GM18520 (cell line): Measurements from ENCODE around the gene TBC1D22A.
"Not testable (repeated sequence)": the region's sequence is repeated elsewhere in the genome, so short reads cannot be mapped to it uniquely, and the experiment has no call there.

Experiments used
- ATAC-seq: cut with Tn5 transposase; IDR thresholded peaks from one replicate; pipeline ENCODE4 v1.9.1; 2021; ENCODE audit not compliant: unreplicated experiment

Gene TBC1D22A

DNA sequence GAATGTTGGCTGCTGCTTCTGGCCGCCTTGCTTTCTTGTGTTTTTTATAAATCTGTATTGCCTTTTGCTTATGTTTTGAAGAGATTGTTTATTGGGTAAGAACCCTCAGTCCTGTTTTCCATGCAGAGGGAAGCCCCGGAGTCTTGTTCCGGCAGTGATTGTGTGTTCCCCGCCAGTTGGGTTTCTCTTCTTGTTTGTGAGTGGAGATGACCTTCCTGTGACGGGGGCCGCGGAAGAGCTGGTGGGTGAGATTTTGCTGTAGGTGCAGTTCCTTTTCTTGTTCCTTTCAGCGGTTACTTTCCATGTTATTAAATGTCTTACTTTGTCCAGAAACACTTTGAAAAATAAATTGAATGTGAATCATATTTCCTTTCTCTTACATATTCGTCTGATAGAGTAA is 8.3 kb downstream of the TBC1D22A start:
- ATAC-seq = no peak

- no peak for ATAC-seq
Measured at GRCh38 chr22:46773076-46773475, 10.6 kb downstream of the TBC1D22A start.

- peak; percentile 19 for ATAC-seq
Measured at GRCh38 chr22:46774253-46774979, 12.0 kb downstream of the TBC1D22A start.

DNA sequence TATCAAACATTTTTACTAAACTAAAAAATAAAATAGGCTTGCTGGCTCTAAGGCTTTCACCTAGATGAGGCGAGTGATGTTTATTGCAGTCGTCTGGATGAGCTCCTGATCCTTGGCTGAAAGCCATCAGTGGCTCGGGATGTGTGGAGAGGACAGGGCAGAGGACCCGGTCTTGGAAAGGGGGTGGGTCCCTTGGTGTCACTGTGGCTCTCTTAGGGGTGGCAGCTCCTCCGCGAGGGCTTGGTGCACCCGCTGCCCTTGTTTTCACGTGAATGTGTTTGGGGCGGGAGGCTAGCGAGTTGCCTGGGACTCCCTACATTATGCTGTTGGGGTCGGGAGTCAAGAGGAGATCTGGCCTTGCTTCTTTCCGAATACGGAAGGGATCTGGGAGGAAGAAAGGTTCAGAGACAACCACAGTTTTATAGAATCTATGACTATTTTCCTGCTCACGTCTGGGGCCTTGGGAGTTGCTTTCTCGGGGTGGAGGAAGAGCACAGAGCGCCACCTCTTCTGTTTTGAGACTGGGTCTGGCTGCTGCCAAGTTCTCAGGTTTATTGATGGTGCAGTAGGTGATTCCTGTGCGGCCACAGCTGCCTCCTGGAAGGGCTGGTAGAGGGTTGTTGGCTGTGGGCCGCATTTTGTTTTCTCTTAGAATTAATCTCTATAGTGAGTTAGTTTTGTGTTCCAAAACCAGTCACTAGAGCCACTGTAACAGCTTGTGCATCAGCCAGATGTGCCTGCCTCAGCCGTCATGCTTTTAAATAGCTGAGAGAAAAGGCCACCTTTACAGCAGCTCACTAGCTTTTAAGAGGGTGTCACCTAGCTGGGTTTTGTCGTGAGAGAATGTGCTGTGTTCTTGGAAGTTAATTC is 12.8 kb downstream of the TBC1D22A start:
- ATAC-seq = no peak

DNA sequence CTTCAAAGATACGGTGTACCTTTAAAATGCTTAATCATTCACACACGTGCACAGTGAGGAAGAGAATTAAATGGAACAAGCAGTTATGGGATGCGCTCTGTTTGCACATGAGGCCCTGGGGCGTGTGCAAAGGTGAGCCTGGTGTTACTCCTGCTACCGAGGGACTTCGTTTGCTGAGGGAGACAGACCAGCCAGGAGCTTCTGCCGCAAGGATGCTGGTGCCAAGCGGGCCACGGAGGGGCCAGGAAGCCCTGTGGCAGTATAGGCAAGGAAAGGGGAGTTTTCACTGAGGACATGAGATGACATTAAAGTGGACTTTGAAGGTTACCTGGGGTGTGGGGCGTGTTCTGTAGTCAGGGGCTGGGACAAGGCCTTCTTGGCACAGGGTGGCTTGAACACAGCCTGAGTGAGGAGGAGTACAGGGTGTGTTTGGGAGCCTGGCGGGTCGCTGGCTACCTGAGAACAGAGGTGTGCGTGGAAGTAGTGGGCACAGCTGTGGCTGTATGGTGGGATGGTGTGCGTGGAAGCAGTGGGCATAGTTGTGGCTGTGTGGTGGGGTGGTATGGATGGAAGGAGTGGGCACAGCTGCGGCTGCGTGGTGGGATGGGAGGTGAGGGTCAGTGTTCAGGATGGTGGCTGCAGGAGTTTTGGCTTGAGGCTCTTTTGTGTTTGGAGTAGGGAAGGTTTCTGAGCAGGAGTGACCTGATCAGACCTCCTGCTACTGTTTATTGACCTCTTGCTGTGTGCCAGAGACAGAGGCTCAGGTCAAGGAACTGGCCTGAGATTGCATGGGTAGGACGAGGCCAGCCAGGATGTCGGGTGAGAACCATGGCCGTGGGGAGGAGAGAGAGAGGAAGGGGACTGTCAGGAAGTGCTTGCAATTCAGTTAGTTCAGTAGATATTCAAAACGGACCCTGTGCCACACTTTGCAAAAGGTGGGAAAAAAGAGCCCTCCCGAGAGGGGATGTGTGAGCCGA is 13.7 kb downstream of the TBC1D22A start:
- ATAC-seq = no peak

DNA sequence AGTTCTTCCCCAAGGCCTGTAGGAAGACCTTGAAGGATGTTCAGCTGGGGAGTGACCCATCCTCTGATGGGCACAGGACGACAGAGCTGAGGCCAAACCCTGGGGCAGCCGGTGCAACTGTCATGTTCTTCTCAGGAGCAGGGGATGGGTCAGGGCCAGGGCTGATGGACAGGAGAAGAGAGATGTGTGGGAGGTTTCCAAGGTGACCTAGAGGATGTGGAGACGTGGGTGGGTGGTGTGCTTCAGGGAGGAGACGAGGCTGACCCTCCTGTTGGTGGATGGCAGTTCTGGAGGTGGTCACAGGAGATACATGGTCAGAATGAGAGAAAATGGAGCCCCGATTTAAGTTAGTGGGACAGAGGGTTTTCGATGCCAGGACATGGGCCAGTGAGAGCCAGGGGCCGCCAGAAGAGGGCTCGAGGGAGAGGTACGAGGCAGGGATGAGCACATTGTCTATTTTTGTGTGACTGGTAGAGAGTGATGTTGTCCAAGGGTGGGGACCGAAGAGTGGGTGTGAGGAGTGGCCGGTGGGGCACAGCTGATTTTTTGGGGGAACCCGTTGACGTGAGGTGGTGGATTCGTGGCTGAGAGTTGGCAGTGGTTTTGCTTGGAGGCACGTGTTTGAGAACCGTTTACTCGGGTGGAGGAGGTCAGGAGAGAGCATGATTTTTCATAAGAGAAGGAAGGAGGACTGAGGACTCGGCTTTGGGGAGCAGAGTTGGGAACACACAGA is 14.6 kb downstream of the TBC1D22A start:
- no peak for ATAC-seq

DNA sequence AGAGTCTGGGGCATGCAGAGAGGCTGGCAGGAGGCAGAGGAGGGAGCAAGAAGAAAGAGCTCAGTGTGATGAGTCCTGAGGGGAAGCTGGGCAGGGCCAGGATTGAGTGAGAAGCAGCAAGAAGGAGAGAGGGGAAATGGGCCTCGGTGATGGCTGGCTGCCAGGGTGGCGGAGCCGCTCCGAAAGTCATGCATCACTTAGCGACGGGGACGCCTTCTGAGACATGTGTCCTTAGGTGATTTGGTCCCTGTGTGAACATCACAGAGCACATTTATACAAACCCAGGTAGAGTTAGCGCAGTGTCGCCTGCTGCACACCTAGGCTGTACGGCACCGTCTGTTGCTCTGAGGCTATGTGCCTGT is 15.1 kb downstream of the TBC1D22A start:
- no peak for ATAC-seq

DNA sequence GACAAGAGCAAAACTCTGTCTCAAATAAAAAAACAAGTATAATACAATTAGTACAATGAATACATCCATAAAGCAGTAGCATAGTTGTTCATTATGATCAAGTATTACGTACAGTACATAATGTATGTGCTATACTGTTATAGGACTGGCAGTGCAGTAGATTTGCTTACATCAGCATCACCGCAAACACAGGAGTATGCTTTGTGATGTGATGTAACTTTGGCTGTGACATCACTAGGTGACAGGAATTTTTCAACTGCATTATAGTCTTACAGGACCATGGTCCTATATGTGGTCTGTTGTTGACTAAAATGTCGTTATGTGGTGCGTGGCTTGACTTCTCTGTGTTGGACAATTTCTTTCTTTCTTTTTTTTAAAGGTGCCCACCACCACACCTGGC is 16.6 kb downstream of the TBC1D22A start:
- no peak for ATAC-seq

DNA sequence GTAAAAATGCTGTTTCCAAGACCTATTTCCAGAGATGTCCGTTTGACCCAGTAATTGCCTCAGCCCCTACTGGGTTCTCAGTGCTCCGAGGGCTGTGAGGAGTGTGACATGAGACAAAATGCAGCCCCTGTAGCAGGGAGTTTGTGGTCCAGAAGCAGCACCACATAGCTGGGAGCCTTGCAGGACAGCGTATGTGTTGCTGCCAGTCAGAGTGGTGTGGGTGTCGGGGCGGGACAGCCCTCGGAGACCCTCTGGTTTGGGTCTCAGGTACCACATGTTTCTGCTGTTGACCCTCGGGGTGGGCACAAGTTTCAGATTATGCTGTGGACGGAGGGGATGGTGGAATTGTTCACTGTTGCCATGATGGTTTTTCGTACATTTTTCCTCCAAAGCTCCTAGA is 17.2 kb downstream of the TBC1D22A start:
- no peak for ATAC-seq

DNA sequence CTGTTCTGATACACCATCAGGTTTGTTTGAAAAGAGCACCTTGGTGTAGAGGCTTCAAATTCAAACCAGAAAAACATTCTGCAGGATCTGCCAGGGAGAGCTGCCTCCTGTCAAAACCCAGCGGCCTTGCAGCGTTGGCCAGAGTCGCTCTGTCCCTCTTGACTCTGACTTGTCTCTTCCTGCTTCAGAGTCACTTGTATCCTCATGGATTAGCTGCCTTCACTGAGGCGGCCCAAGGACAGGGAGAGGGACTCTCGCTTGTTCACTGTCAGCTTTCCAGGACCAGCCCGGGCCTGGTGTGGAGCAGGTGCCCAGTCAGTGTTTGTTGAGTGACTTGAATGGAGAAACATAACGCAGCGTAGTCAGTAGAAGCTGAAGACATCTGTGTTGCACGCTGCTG is 18.0 kb downstream of the TBC1D22A start:
- ATAC-seq = no peak

DNA sequence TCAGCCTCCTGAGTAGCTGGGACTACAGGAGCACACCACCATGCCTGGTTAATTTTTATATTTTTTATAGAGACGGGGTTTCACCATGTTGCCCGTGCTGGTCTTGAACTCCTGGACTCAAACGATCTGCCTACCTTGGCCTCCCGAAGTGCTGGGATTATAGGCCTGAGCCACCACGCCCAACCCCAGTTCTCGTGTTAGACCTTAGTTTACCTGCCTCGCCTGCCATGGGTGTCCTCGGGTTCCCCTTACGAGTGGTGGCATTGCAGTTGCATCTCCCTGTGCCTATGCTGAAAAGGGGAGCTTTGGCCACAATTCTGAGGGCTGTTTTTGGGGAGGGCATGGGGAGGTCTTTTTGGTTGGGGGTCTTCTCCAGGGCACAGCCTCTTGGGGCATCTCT is 18.8 kb downstream of the TBC1D22A start:
- no peak for ATAC-seq

DNA sequence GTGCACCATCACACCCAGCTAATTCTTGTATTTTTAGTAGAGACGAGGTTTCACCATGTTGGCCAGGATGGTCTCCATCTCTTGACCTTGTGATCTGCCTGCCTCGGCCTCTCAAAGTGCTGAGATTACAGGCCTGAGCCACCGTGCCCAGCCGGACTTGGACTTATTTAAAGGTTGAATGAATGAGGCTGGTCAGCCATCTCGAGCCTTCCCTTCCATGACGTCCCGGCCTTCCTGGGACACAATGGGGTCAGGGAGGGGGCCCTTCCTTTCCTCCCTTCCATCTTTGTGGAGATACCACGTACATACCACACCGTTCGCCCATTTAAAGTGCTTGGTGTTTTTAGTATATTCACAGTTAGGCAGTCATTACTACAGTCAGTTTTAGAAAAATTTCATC is 19.8 kb downstream of the TBC1D22A start:
- not testable (repeated sequence) for ATAC-seq

DNA sequence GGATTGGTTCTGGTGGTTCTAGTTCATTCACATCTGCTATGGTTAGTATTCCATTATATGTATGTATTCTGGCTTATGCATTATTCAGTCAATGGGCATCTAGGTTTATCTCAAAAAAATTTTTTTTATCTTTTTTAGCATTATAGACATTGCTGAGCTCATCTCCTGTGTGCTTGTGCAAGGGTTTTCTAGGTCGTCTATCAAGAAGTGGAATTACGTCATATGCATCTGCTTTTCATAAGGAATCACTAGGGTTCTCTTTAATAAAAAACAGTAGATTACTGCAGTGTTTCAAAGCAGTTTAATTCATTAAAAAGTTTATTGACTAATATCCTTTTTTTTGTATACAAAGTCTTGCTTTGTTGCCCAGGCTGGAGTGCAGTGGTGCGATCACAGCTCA is 21.3 kb downstream of the TBC1D22A start:
- ATAC-seq = no peak

DNA sequence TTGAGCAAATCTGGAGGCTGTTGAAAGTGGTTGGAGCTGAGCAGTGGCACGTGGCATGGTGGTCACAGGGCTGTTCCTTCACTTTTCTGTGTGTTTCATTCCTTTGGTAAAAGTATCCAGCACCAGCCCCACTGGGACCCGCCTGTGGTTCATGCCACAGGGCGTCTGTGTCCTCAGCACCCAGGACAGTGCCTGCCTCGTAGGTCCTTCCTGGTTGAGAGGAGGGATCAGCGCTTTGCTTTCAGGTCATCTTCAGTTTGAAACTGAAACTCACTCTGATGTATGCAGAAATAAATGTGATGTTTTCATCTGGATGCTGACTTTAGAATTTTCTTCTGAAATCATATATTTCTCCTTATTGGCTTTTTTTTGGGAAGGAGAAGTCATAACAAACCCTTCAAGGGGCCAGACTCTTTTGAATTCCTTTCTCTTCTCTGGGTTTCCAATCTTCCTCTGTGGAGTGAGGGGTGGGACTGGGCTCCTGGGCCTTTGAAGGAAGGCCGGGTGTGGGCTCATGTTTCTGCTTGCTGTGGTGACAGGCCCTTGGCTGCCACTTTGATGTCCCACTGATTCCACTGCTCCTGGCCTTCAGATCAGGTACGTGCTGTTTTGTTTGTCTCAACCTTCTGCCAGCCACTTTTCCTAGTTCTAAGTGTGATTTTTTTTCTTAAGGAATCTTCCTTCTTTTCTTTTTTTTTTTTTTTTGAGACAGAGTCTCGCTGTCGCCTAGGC is 26.2 kb downstream of the TBC1D22A start:
- no peak for ATAC-seq

DNA sequence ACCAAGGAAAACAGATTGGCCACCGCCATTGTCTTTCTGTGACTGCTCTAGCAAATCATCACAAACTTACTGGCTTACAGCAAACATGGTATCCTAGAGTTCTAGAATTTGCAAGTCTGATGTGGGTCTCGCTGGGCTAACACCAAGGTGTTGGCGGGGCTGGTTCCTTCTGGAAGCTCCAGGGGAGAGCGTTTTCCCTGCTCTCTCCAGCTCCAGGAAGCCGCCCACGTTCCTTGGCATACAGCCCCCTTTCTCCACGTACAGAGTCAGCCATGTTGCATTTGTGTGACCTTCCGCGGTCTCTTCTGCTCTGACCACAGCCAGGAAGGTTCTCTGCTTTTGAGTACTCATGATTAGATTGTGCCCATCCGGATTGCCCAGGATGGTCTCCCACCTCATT is 27.5 kb downstream of the TBC1D22A start:
- ATAC-seq = no peak

DNA sequence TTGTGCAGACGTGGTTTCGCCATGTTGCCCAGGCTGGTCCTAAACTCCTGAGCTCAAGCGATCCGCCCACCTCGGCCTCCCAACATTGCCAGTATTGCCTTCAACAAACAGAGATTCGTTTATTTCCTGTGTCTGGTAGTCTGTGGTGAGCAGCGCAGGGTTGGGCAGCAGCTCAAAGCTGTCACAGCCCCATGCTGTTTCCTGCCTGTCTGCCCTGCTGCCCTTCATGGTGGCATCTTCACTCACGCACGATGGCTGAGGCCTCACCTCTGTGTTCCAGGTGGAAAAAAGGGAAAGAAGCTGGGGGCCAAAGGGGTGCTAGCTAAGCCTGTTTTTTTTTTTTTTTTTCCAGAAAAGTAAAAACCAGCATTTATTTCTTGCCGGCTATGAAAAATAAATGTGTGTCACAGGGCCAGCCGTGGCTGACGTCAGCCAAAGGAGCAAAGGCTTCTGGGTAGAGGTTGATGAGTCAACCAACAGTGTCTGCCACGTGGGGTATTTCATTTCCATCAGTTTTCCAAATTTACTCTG is 28.8 kb downstream of the TBC1D22A start:
- ATAC-seq = no peak

DNA sequence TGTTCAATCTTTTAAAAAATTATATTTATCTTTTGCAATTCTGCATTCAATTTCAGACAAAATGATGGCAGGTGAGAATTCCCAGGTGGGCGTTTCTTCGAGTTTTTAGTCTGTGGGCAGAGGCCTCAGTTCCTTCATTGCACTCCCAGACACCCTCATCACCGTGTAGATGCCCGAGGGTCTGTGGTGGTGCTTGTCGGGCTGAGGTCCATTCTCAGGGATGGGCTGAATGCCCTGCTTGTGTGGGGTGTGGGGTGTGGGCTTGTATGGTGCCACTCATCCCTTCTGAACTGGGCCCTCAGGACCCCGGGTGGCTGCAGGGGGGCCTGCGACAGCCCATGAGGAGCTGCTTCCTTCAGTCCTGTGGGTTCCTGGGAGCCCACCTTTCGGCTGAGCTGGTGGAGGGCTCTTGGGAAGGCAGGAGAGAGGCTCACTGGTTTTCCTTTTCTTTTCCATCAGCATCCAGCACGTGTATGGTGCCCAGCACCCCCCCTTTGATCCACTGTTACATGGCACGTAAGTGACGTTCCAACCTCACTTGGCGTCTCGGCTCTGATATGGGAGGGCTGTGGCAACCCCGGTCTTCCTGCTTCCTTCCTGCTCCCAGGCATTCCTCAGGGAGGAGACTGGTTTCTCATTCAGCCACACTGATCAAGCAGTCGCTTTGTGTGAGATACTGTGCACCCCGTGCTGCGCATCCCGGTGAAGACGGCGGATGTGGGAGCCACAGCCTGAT is 29.8 kb downstream of the TBC1D22A start:
- ATAC-seq = no peak

DNA sequence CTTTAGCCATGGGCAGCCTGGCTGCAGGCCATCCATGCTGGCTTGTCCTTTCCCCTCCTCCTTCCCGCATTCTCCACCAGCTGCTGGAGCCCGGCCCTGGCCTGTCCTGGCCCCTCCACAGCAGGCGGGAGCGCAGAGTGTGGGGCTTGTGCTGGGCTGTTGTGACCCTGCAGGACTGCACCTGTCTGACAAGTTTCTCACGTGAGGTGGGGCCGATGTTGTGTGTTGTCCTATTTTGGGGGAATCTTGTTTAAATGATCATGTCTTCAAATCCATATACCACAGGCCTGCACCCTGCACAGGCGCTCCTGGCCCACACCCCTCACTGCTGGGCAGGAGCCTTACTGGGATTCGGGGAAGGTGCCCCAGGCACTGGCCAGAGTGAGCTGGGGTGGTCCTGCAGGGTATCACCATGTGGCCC is 30.4 kb downstream of the TBC1D22A start:
- ATAC-seq = no peak

DNA sequence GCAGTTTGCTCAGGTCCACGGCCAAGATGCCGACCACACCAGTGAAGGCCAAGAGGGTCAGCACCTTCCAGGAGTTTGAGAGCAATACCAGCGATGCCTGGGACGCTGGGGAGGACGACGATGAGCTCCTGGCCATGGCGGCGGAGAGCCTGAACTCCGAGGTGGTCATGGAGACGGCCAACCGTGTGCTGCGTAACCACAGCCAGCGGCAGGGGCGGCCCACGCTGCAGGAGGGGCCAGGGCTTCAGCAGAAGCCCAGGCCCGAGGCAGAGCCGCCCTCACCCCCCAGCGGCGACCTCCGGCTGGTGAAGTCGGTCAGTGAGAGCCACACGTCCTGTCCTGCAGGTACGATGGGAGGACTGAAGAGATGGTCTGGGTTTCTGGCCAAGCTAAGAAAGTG is 31.0 kb downstream of the TBC1D22A start:
- ATAC-seq = no peak
